Epithelial cell of esophagus (primary cell): Measurements from ENCODE around the gene ZNF649.

ENCODE experiments used
- DNase-seq: peaks from one replicate; pipeline ENCODE4 v3.0.0; 2010; ENCODE audit warnings: low read depth
- H3K4me3 ChIP-seq: 2 replicates; pipeline ENCODE4 v1.5.1; 2011; ENCODE audit warnings: mild to moderate bottlenecking, low read length, control low read depth
- CTCF ChIP-seq: IDR thresholded peaks from 2 replicates; pipeline ENCODE4 v1.5.1; 2011; ENCODE audit warnings: low read depth, mild to moderate bottlenecking, low read length, control low read depth, inconsistent platforms; ENCODE audit not compliant: insufficient read depth; ENCODE audit errors: missing control alignments

ZNF649 gene

GRCh38 chr19:51904331-51905165 lies at the start of gene ZNF649:
TSS of gene ZNF649 (minus strand) at chr19:51905017. CDS start at chr19:51900107, 4,910 bp downstream.
- peak within 1 kb of the TSS; percentile 65 for H3K4me3 ChIP-seq
- TF ChIP-seq CTCF, result no peak
- DNase-seq, result peak; percentile 88

- no peak for TF ChIP-seq CTCF
- DNase-seq, result no peak
- peak overlapping the region; percentile 13 for H3K4me3 ChIP-seq
Measured at GRCh38 chr19:51948975-51949374, 44.2 kb upstream of the ZNF649 start.

- TF ChIP-seq CTCF, result no peak
- H3K4me3 ChIP-seq, result no peak overlapping the region
- no peak for DNase-seq
Measured at GRCh38 chr19:51946602-51947001, 41.8 kb upstream of the ZNF649 start.

- no peak for DNase-seq
- H3K4me3 ChIP-seq, result no peak overlapping the region
- no peak for TF ChIP-seq CTCF
Measured at GRCh38 chr19:51944798-51945552, 40.2 kb upstream of the ZNF649 start.

DNA sequence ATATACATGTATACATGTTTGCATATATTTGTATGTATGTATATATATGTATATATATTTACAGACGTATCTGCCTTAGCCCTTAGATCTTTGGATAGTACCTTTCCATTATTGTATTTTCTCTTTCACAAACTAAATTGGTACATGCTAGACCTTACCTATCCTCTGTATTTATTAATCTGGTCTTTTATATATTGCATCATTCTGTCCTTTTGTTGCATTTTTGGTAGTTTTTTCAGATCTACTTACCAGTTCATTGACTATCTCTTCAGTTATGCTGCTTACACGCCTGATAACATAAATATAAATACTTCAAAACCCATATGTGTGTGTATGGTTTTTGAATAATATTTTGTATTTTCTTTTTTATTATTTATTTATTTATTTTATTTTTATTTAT lies 34.1 kb upstream of the ZNF649 start:
- TF ChIP-seq CTCF, result no peak
- DNase-seq, result no peak
- no peak overlapping the region for H3K4me3 ChIP-seq

DNA sequence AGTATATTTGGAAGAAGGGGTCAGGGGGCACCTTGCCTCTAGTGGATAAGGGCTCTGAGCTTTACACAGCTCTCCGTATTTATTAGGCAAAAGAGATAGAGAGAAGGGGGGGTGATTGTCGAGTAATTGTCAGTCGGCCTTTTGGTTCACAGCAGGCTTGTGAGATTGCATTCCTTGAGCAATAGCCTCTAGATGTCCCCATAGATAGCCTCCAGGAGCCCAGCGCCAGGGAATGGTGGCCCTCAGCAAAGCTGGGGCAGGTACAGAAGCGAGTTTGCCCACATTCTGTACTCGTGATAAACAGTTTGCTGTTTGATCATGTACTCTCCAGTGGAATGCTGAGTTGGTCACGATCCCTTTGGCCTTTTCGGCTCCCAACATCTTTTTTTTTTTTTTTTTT lies 27.1 kb upstream of the ZNF649 start:
- DNase-seq, result no peak
- TF ChIP-seq CTCF, result no peak
- no peak overlapping the region for H3K4me3 ChIP-seq
